EH (cell line): ENCODE measurements around the gene RABGAP1.

Experiments
- DNase-seq: peaks from one replicate; pipeline ENCODE4 v3.0.0-alpha.2; 2015; ENCODE audit warnings: low read depth

The RABGAP1 gene

GRCh38 chr9:123008909-123009308 is 68.1 kb downstream of the RABGAP1 start:
- DNase-seq = no peak

DNA sequence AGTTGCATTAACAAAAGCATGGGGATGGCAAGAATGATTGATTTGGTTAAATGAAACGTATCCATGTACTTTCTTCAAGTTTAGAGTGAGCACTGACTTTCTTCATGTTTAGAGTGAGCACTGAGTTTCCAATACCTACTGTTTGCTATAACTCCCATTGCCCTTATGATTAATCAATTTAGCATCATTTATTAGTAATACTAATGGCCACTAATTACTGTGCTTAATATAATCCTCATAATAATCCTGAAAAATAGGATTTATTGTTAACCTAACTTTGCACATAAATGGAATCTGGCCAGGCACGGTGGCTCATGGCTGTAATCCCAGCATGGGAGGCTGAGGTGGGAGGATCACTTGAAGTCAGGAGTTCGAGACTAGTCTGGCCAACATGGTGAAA is 70.6 kb downstream of the RABGAP1 start:
- no peak for DNase-seq

DNA sequence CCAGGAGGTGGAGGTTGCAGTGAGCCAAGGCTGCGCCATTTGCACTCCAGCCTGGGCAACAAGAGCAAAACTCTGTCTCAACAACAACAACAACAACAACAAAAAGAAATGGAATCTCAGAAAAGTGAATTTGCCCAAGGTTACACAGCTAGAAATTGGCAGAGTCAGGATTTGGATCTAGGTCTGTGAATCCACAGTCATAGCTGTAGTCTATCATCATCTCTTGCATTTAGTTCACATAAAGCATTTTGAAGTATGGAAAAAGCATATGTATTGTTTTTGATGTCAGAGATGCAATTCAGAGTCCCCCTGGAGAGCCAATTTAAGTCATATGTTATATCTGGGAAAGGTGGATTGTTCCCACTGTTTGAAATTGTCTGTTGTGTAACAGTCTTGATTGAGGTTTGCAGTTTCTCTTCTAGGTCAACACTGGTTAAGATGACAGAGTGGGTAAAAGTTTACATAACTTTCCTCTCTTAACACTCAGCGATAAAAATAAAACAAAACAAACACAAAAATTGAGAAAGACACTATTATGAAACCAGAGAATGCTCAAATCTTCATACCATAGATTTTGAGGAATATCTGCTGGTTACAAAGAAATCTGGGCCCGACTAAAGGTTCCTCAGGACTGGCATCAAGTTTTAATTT is 71.2 kb downstream of the RABGAP1 start:
- DNase-seq = peak; percentile 30

GRCh38 chr9:123016631-123017030 is 75.8 kb downstream of the RABGAP1 start:
- no peak for DNase-seq

DNA sequence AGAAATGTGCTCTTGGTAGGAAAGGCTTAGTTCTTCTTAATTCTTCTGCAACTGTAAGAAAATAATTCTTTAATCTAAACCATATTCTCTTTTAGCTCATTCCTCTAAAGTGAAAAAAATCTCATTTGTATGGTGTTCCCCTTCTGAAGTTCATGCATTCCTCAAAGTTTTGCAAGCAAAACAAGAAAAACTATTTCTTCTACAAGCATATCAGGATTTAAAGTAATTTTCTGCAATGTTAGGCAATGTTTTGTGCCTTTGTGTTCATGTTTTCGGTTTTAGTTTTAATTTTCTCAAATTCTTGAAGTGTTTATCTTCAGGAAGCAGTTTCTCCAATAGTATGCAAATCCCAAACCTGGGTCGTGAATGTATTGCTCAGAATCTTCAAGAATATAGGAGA is 80.0 kb downstream of the RABGAP1 start:
- no peak for DNase-seq

- DNase-seq = no peak
Observed at GRCh38 chr9:123026425-123026824, 85.6 kb downstream of the RABGAP1 start.

DNA sequence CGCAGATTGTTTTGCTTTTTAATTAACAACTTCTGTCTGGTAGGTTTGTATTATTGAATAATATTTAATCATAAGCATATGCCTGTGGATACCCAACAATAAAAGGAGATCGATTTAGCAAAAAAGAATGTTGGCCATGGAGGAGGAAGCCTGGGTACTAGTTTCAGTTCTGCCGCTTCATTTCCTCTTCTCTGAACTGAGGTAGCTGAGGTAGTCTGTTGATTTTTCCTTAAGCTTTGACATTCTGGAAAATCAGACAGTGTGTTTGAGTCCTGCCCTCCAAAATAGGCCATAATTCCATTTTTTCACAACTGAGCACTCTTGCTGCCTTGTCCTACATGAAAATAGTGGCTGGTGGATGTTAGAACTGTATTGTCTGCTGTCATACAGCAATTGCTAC is 86.7 kb downstream of the RABGAP1 start:
- no peak for DNase-seq

DNA sequence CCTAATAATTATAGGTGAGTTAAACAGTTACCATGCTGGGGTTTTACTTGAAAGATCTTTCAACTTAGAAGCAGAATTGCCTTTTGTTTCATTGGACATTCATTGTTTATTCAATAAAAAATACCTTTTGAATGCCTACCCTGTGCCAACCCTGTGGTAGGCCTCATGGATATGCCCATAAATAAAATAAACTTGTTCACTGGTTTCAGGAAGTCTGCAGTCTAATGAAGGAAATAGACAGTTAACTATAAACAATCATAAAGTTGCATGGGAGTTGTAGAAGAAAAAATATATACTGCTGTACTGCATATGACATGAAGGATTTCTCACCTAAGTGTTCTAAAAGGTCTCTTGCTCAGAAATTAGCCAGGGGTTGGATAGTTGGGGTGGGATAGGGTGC is 87.3 kb downstream of the RABGAP1 start:
- no peak for DNase-seq

DNA sequence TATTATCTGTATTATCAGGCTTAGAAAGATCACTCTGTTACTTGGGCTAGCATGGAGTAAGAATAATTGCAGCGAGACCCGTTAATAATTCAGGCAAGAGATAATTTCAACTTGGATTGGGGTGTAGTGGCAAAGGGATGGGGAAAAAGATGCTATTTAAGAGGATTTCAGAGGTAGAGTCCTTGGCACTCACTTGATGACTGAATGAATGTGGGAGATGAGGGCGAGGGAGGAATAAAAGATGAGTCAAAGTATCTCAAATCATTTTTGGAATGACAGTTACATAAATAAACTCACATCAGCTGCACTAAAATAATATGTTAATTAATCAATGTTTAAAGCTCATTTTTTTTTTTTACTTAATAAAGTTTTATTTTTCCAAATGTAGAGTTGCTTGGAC is 88.2 kb downstream of the RABGAP1 start:
- no peak for DNase-seq

DNA sequence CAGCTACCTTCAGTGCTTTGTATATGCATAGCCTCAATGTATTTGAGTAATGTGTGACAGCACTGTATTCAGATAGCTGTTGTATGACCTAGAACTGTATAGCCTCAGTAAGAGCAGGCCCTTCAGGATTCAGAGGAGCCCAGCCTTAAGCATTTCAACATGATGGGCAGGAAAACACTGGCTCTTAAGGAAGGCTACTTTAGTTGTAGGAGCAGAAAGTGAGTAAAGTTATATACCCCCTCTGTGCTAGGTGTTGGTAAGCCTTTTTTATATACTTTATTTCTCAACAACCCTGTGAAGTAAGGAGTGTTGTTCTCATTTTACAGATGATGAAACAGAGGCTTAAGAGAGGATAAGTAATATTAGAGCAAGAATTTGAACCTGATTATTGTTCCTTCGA is 91.1 kb downstream of the RABGAP1 start:
- no peak for DNase-seq

- no peak for DNase-seq
Observed at GRCh38 chr9:123033352-123033751, 92.5 kb downstream of the RABGAP1 start, which contains the start of gene GPR21. Gene GPR21 (plus strand): TSS chr9:123033667. CDS start chr9:123034567, 900 bp downstream.

DNA sequence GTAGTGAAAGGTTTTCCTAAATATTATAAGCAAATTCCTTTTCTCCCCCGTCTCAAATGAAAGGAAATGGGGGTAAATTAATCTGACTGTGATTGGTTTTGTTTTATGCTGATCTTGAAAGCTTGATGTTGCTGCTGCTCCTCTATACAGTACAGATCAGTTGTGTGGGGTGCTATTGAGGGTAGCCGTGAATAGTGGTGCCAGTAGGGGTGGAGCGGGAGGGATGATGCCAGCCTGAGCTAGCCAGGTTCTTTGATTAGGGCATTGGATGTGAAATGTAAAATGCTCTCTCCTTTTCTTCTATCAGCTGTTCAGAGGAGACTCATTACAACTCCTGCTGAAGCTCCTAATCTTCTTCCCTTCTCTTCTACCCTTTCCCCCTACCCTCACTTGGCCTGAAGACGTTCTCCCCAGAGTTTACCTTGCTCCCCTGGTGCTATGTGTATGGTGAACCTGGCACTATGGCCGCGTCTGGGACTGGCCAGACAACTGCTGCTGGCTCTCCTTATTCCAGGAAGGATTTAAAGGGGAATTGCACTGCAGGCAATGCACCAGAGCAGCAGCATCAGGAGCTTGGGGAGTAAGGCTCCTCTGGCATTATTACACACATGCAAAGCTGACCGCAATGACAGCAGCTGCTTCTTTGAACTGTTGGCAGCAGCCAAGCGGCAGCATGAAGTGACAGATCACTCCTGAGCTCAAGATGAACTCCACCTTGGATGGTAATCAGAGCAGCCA is 93.2 kb downstream of the RABGAP1 start:
- no peak for DNase-seq

DNA sequence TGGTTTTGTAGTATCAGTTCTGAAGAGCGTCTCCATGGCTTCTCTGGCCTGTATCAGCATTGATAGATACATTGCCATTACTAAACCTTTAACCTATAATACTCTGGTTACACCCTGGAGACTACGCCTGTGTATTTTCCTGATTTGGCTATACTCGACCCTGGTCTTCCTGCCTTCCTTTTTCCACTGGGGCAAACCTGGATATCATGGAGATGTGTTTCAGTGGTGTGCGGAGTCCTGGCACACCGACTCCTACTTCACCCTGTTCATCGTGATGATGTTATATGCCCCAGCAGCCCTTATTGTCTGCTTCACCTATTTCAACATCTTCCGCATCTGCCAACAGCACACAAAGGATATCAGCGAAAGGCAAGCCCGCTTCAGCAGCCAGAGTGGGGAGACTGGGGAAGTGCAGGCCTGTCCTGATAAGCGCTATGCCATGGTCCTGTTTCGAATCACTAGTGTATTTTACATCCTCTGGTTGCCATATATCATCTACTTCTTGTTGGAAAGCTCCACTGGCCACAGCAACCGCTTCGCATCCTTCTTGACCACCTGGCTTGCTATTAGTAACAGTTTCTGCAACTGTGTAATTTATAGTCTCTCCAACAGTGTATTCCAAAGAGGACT is 94.2 kb downstream of the RABGAP1 start:
- DNase-seq = no peak

GRCh38 chr9:123035791-123036190 is 95.0 kb downstream of the RABGAP1 start:
- no peak for DNase-seq

DNA sequence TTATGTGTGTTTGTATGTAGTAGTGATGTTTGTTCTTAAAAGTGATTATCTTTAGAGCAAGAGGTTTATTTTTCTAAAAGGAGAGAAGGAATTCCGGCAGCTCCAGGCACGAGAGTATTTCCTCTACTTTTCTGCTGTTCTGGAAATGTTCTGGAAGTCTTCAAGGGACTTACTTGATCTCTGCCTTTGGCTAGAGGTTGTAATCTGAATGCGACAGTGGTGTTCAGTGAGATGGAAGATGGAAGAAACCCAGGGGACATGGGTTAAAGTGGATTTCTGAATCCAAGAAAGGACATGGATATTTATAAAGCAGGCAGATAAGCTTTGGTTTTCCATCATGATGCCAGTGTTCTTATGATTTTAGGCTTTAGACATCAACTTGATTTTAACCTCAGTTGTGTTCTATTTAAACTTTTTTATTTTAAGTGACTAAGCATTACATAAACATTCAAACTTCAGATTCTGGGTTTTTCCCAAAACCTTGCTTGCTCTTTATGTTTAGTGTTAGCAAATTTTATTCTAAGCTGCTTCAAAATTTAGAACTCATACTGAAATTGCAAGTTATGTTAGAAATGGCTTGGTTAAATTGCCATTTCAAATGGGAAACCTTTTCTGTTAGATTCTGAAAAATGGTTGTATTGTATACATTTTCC is 96.2 kb downstream of the RABGAP1 start:
- peak; percentile 35 for DNase-seq

DNA sequence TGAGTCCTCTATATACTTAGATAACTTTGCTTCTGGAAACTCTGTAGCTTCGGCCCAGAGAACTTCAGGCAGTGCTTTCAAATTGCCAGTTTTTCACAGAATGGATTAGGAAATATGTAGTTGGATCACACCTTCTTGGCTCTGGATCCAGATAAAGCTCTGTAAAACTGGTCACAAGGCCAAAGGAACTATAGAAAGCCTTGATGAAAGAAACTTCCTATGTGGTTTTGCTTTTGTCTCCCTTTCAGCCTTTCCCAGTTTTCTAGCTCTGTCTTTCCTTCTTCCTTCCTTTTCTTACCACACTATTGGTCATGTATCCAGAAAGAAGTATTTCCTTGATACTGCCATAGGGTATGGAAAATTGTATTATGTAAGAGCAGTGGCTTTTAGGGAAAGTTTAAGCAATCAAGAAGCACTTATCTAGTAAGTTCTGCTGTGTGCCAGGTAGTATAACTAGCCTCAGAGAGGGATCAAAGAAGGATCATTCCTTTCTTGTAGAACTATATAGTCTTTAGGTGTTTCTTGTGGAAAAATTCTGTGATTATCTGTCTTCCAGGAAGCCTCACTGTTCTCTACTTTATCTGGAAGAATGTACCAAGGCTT is 98.9 kb downstream of the RABGAP1 start:
- no peak for DNase-seq

DNA sequence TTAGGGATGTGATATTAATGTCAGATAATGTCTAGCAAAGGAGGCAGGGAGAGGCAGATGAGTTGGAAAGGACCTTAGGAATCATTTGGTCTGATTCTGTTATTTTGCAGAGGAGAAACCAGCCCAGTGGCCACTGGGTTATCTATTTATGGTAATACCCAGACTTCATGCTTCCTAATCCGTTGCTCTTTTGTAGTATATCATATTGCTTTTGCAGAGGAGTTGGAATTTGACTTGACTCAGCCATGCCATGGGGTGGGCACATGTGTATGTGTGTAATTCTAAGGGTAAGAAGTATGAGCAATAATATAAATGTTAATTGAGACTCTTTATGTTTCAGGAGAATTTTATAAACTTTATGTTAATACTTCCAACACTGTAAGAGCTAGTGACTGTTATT is 100.0 kb downstream of the RABGAP1 start:
- no peak for DNase-seq

- no peak for DNase-seq
Observed at GRCh38 chr9:123041489-123041888, 100.7 kb downstream of the RABGAP1 start.

DNA sequence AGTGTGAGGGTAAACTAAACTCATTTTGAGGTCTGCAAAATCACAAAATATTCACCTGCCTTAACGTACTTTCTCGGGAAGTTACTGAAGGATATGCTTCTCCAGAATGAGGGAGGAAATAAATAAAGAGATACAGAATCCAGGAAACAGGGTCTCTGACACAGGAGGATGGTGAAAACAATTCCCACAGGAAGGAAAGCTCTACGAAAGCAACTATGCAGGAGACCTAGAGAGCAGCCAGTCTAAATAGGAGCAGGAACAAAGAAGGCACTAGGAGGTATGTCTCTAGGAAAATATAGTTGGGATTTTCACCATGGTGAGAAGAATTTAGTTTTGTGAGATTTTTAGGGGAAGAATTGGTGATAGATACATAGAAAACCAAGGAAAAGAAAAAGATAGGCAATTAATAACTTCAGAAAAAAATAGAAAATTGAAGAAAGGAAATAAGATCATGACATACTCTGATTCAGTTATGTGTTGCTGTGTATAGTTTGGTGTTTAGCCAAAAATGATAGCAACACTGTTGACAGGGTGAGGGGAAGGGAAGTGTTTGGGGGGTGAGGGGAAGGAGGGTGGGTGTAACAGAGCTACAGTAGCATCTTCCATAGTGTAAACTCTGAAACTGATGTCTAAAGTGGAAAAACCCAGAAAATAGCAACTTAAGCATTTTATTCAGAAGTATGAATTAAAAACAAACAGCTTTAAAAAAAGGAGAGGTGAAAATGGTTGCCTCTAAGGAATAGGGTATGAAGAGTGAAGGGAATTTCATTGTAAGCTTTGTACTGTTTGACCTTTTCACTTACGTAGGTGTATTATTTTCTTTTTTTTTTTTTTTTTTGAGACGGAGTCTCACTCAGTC is 102.5 kb downstream of the RABGAP1 start:
- DNase-seq = no peak

DNA sequence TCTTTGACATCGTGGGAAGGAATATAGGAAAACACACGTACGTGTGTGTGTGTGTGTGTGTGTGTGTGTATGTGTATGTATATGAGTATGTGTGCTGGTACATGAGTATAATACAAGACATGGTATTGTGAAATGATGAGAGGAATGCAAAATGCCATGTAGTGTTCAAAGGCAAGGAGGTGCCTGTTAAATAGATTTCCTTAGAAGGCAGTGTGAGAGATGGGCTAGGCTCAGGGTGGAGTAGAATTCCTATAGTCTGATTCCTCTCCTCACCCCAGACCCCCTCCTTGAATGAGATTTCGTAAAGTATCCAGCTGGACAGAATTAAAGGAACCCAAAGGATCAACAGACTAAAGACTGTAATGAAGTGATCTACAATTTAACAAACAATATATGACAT is 103.8 kb downstream of the RABGAP1 start:
- DNase-seq = peak; percentile 94

DNA sequence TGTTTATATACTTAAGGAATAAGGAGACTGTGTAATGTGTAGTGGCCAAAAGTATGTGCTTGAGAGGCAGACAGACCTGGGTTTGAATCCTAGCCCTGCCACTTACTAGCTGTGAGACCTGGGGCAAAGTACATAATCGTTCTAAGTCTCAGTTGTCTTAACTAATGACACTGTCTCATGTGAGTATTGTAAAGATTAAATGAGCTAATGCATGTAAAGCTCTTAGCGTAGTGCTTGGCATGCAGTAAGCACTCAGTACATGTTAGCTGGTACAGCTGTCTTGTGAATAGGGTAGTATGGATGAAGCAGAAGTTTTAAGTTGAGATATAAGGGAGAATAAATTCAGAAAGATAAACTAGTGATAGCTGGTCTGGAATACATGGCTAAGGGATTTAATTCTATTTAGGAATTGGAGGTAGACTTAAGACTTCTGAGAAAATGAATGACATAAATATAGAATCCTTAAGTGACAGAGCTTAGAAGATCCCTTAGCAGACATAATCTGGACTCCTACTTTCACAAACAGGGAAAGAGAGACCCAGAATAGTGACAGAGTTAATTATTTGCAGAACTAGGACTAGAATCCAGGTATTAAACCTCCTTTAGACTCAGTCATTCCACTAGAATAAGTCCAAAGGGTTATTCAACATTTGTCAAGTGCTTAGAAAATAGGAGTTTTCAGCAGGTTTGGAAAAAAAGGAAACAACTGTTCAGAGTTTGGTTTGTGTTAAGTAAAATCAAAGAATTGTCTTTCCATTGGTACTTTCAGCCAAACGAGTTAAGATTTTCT is 105.8 kb downstream of the RABGAP1 start:
- no peak for DNase-seq
